ENCODE measurements around the gene PRC1.

- TF ChIP-seq POLR2AphosphoS5 (IDR thresholded peaks at IDR 0.05) (no peak), CTCF (IDR thresholded peaks at IDR 0.05) (no peak)
Measured at GRCh38 chr15:91031796-91032195, 37.5 kb upstream of the PRC1 start.

Measured in prostate gland (tissue), 2 donors.